ENCODE measurements around the gene KRTAP15-1. TPM values are rescaled to one million over a fixed set of nuclear protein-coding genes. Genes with fewer than 3 reads are reported as not detected.

Gene KRTAP15-1
- total RNA-seq, 1 experiment from 2014 or later, result not detected

DNA sequence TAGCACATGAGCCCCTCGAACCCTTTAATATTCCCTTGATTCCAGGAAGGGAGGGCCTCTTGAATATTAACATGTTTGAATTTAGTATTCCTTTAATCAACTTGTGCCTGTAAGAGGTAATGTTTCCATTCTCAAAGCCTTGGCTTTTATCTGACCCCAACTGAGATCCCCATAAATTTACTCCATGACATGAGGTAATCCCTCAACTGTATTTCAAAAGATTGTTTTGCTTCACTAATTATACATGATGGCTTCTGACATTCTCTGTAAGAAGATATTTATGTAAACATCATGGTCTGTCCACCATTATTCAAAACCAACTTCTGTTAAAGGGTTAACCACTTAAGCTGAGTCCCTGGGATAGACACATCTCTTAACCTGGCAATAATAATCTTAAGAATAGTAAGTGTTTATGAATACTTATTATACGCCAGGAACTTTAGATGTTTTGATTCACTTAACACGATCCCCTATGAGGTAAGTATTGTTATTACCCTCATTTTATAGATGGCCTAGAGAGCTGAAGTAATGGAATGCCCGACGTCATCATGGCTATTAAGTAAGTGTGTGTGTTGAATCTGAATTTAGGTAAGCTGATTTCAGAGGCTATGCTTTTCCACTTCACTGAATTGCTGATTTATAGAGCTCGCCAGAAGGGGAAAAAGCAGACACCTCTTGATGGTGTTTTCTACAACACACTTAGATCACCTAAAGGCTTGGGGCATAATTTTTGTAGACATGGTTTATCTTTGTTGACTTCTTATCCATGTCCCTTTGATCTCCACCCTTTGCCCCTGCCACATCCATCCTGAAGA lies 29.0 kb downstream of the KRTAP15-1 start:
- Mint-ChIP-seq H3K9me3 (no peaks in the 10 kb centered on the region), H3K4me1 (no peaks in the 10 kb centered on the region), H3K27ac (no peak overlapping the region), H3K27me3 (ENCODE audit: low read depth) (no peaks in the 10 kb centered on the region), H3K4me3 (no peak overlapping the region), H3K36me3 (no peaks in the 10 kb centered on the region)
- TF ChIP-seq PRRX2 (CRISPR knock-in tag; IDR thresholded peaks at IDR 0.05) (no peak), FOXP1 (CRISPR knock-in tag; IDR thresholded peaks at IDR 0.05; ENCODE audit: borderline replicate concordance) (no peak), OVOL2 (CRISPR knock-in tag; IDR thresholded peaks at IDR 0.05; ENCODE audit: borderline replicate concordance) (no peak), ELF4 (CRISPR knock-in tag; IDR thresholded peaks at IDR 0.05; ENCODE audit: low read depth) (no peak), MXD4 (CRISPR knock-in tag; IDR thresholded peaks at IDR 0.05; ENCODE audit: borderline replicate concordance) (no peak), SP1 (CRISPR knock-in tag; conservative IDR thresholded peaks at IDR 0.05) (no peak), ZNF416 (CRISPR knock-in tag; IDR thresholded peaks at IDR 0.05) (no peak), GTF2I (CRISPR knock-in tag; conservative IDR thresholded peaks at IDR 0.05) (no peak), TEAD4 (CRISPR knock-in tag; IDR thresholded peaks at IDR 0.05) (no peak), IRF2 (CRISPR knock-in tag; IDR thresholded peaks at IDR 0.05; ENCODE audit: borderline replicate concordance, low read depth) (no peak), NFATC4 (CRISPR knock-in tag; IDR thresholded peaks at IDR 0.05) (no peak), HMGA2 (CRISPR knock-in tag; IDR thresholded peaks at IDR 0.05) (no peak)
- TF ChIP-seq, protein P1, sequence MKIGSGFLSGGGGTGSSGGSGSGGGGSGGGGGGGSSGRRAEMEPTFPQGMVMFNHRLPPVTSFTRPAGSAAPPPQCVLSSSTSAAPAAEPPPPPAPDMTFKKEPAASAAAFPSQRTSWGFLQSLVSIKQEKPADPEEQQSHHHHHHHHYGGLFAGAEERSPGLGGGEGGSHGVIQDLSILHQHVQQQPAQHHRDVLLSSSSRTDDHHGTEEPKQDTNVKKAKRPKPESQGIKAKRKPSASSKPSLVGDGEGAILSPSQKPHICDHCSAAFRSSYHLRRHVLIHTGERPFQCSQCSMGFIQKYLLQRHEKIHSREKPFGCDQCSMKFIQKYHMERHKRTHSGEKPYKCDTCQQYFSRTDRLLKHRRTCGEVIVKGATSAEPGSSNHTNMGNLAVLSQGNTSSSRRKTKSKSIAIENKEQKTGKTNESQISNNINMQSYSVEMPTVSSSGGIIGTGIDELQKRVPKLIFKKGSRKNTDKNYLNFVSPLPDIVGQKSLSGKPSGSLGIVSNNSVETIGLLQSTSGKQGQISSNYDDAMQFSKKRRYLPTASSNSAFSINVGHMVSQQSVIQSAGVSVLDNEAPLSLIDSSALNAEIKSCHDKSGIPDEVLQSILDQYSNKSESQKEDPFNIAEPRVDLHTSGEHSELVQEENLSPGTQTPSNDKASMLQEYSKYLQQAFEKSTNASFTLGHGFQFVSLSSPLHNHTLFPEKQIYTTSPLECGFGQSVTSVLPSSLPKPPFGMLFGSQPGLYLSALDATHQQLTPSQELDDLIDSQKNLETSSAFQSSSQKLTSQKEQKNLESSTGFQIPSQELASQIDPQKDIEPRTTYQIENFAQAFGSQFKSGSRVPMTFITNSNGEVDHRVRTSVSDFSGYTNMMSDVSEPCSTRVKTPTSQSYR (CRISPR knock-in tag; IDR thresholded peaks at IDR 0.05), result no peak
- TF ChIP-seq, protein P2, sequence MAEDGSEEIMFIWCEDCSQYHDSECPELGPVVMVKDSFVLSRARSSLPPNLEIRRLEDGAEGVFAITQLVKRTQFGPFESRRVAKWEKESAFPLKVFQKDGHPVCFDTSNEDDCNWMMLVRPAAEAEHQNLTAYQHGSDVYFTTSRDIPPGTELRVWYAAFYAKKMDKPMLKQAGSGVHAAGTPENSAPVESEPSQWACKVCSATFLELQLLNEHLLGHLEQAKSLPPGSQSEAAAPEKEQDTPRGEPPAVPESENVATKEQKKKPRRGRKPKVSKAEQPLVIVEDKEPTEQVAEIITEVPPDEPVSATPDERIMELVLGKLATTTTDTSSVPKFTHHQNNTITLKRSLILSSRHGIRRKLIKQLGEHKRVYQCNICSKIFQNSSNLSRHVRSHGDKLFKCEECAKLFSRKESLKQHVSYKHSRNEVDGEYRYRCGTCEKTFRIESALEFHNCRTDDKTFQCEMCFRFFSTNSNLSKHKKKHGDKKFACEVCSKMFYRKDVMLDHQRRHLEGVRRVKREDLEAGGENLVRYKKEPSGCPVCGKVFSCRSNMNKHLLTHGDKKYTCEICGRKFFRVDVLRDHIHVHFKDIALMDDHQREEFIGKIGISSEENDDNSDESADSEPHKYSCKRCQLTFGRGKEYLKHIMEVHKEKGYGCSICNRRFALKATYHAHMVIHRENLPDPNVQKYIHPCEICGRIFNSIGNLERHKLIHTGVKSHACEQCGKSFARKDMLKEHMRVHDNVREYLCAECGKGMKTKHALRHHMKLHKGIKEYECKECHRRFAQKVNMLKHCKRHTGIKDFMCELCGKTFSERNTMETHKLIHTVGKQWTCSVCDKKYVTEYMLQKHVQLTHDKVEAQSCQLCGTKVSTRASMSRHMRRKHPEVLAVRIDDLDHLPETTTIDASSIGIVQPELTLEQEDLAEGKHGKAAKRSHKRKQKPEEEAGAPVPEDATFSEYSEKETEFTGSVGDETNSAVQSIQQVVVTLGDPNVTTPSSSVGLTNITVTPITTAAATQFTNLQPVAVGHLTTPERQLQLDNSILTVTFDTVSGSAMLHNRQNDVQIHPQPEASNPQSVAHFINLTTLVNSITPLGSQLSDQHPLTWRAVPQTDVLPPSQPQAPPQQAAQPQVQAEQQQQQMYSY (CRISPR knock-in tag; IDR thresholded peaks at IDR 0.05), result no peak
- TF ChIP-seq, protein P3, sequence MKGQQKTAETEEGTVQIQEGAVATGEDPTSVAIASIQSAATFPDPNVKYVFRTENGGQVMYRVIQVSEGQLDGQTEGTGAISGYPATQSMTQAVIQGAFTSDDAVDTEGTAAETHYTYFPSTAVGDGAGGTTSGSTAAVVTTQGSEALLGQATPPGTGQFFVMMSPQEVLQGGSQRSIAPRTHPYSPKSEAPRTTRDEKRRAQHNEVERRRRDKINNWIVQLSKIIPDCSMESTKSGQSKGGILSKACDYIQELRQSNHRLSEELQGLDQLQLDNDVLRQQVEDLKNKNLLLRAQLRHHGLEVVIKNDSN (CRISPR knock-in tag; IDR thresholded peaks at IDR 0.05), result no peak
- ATAC-seq (no peak), DNase-seq (ENCODE audit: low spot score) (no peak)
- ChIA-PET POLR2A (no interaction called here), CTCF (no interaction called here)

DNA sequence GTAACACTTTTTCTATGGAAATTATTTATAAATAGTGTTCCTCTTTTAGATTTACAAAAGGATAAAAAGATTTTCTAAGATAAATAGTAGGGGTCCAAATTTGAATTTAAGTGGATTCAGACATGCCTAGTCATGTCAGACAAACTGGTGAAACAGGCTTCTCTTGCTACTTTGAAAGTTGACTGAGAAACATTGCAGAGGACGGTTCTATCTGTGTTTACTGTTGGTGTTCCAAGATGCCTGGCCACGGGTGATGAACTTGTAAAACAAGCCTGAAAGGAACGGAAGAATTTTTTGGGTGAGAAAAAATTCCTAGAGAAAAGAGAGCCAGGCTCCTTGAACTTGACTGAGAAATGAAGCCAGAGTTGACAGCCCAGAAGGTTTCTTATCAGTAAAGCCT lies 37.9 kb downstream of the KRTAP15-1 start:
- DNase-seq (ENCODE audit: low spot score) (no peak), ATAC-seq (no peak)
- peaks cover 4% of the 10 kb centered on the region; the same call in 1 of the 2 replicates for H3K4me1 Mint-ChIP-seq
- H3K9me3 Mint-ChIP-seq, result no peaks in the 10 kb centered on the region; the same call in 1 of the 2 replicates
- no peak overlapping the region for H3K4me3 Mint-ChIP-seq
- ChIA-PET POLR2A (no interaction called here), CTCF (no interaction called here)
- H3K27me3 Mint-ChIP-seq (ENCODE audit: low read depth), result no peaks in the 10 kb centered on the region
- no peaks in the 10 kb centered on the region for H3K36me3 Mint-ChIP-seq
- H3K27ac Mint-ChIP-seq, result no peak overlapping the region
- TF ChIP-seq IRF2 (CRISPR knock-in tag; IDR thresholded peaks at IDR 0.05; ENCODE audit: borderline replicate concordance, low read depth) (no peak), ELF4 (CRISPR knock-in tag; IDR thresholded peaks at IDR 0.05; ENCODE audit: low read depth) (no peak), GABPB1 (CRISPR knock-in tag; IDR thresholded peaks at IDR 0.05) (no peak), KAT7 (CRISPR knock-in tag; IDR thresholded peaks at IDR 0.05; ENCODE audit: borderline replicate concordance) (no peak), ESRRA (CRISPR knock-in tag; IDR thresholded peaks at IDR 0.05; ENCODE audit: borderline replicate concordance) (no peak), CBFB (CRISPR knock-in tag; IDR thresholded peaks at IDR 0.05; ENCODE audit: low read depth) (no peak)
- TF ChIP-seq, protein P4, sequence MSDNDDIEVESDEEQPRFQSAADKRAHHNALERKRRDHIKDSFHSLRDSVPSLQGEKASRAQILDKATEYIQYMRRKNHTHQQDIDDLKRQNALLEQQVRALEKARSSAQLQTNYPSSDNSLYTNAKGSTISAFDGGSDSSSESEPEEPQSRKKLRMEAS (CRISPR knock-in tag; IDR thresholded peaks at IDR 0.05), result no peak
- TF ChIP-seq, protein P5, sequence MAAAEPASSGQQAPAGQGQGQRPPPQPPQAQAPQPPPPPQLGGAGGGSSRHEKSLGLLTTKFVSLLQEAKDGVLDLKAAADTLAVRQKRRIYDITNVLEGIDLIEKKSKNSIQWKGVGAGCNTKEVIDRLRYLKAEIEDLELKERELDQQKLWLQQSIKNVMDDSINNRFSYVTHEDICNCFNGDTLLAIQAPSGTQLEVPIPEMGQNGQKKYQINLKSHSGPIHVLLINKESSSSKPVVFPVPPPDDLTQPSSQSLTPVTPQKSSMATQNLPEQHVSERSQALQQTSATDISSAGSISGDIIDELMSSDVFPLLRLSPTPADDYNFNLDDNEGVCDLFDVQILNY (CRISPR knock-in tag; IDR thresholded peaks at IDR 0.05), result no peak
- TF ChIP-seq, protein P6, sequence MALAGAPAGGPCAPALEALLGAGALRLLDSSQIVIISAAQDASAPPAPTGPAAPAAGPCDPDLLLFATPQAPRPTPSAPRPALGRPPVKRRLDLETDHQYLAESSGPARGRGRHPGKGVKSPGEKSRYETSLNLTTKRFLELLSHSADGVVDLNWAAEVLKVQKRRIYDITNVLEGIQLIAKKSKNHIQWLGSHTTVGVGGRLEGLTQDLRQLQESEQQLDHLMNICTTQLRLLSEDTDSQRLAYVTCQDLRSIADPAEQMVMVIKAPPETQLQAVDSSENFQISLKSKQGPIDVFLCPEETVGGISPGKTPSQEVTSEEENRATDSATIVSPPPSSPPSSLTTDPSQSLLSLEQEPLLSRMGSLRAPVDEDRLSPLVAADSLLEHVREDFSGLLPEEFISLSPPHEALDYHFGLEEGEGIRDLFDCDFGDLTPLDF (CRISPR knock-in tag; IDR thresholded peaks at IDR 0.05), result no peak
